ENCODE data around the gene SUN3.

DNA sequence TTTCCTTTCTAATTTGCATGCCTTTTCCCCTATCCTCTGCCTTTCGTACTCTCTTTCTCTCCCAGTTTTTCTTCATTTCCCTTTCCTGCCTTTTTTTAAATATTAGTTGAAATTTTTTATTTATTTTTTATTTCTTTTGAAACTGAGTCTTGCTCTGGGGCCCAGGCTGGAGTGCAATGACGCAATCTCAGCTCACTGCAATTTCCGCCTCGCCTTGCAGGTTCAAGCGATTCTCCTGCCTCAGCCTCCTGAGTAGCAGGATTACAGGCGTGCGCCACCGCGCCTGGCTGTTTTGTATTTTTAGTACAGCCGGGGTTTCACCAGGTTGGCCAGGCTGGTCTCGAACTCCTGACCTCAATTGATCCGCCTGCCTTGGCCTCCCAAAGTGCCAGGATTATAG lies 29.5 kb downstream of the SUN3 start:
- TF ChIP-seq CTCF (IDR thresholded peaks at IDR 0.05) (no peak), POLR2A (IDR thresholded peaks at IDR 0.05) (no peak), POLR2AphosphoS5 (IDR thresholded peaks at IDR 0.05) (no peak), EP300 (IDR thresholded peaks at IDR 0.05) (no peak)
